ENCODE measurements around the gene GALNT12. TPM values are rescaled to one million over a fixed set of nuclear protein-coding genes. Genes with fewer than 3 reads are reported as not detected.

Gene GALNT12
- total RNA-seq, 1 donor from 2014 or later, result 16.6 TPM

DNA sequence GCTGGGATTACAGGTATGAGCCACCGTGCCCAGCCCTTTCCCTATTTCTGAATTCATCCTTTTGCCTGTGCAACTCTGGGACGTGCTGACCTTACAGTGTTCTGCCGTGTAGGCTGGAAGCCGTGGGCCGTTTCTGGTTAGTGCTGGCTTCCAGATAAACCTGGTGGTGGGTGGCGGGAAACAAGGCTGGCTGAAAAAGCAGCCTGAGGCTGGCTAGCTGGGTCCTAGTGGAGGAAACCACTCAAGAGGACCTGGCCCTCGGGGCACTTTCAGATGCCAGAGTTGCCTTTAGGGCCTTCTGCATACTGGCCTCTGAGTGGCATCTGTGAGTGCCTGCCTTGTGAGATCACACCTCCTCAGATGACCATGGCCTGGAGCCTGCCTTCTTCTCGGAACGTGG, 26.9 kb downstream of the GALNT12 start:
- ATAC-seq, result no peak

DNA sequence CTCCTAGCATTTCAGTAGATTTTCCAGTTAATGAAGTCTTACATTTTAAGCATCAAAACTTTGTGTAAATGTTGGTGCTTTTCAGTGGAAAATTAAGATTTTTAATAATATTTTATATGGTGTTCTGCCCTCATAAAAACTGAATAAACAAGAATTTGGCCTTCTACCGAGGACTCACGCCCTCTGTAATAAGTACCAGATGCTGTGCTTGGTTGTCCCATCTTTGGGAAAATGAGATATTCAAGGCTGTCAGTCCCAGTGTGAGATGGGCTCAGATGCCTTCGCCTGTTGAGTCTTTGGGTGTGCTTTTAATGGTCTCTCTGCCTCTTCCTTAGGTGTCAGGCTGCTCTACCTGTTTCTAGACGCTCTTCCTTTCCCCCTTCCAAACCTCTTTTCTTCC, 28.7 kb downstream of the GALNT12 start:
- ATAC-seq, result no peak

DNA sequence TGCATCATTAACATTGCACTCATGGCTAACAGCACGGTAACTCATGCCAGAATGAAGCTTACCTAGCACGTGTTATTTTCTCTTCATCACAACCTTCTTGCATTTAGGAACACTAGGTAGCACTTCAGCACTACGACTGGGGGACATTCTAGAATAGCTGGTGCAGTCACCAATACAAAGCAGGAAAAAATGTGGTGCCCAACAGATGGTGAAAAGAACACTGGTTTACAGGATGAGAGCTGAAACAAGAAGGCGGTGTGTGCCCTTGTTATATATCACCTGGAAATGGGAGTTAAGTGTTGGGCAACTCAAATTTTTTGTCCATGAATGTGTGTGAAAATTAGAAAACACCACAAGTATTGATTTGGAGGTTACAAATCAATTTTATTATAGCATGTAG, 30.0 kb downstream of the GALNT12 start:
- no peak for ATAC-seq

DNA sequence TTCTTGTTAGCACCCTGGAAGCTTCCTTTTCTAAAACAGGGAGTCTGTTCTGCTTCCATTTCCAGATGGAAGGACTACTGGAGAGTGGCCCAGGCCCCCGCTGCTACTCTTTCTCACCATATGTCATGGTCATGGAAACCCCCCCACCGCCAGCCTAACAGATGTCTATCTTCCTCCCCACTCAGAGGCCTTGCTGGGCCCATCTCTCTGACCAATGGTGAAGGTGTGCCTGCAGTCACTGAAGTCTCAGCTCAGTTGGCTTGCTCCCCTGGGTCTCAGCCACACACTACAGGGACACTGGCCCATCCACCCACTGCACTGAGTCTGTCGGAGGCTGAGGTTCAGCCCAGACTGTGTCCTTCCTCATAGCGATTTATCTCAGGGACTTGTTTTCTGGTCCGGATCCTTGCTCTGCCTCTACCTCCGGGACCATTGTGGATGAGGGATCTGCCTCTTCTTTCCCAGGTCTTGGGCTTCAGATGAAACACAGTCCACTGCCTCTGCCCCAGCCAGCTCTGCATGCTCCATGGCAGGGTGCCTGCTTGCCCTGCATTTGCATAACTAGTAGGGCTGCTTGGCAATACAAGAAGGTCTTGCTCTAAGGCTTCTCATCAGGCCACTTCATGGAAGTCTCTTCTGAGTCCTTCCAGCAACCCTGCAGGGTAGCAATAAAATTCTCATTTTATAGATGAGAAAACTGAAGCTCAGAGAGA, 30.8 kb downstream of the GALNT12 start:
- ATAC-seq, result no peak

DNA sequence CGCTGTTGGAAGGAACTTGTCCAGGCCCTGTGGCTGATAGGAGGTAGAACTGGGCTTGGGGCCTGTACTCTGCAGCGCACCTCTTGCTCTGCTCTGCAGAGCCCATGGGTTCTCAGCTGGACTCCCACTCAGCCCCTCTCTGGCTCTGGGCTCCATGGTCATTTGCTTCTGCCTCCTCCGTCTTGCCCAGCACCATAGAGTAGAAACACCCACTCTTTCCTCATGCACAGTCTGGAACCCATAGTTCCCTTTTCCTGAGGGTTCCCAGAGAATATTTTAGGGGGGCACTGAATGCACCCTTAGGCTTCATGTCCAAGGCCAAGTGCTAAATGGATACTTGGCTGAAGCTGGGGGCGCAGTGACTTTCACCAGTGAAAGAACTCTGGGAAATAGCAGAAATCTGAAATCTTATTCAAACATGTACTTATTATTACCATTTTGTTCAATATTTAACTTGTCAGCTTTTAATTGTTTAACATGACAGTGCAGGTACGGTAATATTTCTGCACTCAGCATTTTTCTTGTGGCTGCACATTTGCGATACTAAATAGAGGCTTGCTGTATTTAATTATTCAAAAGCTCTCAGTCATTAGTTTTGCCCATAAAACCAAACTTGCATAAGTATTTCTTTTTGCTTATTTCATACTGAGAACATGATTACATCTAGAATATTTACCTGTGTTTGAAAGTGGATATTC, 31.5 kb downstream of the GALNT12 start:
- ATAC-seq, result no peak

DNA sequence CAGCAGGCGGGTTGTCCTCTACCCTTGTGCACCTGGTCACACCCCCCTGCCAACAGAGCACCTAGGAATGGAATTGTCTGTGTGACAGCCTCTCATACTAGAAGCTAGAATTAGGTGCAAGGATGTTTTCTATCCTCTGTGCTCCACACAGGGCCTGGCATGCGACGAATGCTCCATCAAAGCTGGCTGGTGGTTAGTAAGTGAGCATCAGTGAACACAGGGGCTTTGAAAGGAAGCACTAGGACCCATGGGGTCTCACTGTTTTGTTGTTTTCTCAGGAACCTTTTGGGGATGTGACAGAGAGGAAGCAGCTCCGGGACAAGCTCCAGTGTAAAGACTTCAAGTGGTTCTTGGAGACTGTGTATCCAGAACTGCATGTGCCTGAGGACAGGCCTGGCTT, 32.3 kb downstream of the GALNT12 start:
- no peak for ATAC-seq

DNA sequence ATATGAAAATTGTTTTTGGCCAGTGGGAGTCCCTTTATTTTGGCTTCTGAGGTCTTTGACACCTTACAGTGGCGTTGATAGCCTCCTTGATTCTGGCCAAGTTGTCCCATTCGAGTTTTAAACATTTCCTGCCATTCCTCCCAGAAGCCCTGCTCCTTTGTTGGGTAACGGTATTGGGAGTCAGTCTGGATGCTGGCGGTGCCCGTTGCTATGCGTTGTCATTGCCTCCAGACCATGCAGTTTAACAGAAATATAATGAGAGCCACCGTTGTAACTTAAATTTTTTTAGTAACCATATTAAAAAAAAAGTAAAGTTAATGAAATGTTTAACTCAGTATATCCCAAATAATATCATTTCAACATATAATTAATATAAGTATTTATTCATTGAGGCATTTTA, 35.0 kb downstream of the GALNT12 start:
- no peak for ATAC-seq

DNA sequence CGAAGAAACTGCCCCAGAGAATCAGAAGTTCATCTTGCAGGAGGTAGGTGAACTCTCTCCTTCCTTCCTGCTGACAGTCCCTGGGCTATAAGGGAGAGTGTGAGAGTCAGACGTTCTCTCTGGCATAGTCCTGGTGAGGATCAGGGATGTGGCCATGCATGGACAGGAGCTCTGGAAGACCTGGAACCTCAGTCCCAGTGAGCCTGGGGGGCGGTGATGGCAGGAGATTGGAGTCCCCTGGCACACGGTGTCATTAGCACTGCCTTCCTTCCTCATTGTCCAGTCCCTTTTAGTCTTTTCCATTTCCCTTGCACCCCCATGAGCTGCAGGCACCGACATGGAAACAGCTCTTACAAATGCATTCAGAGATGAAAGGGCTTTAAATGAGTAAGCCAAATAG, 38.6 kb downstream of the GALNT12 start:
- no peak for ATAC-seq

DNA sequence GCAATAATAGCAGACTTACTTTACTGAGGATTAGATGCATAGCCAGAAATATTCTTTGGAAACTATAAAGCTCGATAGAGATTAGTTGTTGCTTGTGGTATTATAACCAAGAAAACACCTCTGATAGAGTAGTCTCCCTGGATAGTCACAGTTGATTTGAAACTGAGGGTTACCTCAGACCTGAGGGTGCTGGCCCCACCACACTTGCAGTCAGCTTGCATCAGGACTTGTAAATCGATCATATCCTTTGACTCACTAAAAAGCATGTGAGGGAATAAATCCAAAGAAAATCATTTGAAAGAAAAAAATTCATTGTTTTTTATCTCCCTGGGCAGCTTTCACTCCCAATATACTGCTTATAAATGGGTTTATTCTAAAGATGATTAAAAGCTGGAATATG, 39.4 kb downstream of the GALNT12 start:
- no peak for ATAC-seq

DNA sequence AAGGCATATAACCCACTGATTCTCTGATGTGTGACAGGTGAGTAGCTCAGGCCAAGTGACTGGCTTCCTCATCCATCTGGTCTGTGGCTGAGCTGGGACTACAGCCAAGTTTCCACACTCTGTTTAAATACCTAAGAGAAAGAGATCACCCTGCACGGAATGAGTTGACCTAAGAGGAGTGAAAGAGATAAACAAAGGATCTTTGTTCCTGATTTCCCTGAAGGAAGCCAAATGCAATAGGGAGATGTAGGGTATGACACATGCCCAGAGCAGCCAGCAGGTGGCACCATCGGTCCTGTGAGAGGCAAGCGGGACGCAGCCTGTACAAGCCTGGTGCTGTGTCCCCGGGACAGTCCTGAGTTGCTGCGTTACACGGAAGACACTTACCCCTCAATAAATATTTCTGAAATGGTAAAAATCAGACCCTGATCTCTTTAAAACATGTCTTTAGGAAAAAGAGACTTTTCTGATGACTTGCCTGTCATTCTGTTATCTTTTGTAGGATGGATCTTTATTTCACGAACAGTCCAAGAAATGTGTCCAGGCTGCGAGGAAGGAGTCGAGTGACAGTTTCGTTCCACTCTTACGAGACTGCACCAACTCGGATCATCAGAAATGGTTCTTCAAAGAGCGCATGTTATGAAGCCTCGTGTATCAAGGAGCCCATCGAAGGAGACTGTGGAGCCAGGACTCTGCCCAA, 41.1 kb downstream of the GALNT12 start:
- peak; percentile 95 for ATAC-seq

DNA sequence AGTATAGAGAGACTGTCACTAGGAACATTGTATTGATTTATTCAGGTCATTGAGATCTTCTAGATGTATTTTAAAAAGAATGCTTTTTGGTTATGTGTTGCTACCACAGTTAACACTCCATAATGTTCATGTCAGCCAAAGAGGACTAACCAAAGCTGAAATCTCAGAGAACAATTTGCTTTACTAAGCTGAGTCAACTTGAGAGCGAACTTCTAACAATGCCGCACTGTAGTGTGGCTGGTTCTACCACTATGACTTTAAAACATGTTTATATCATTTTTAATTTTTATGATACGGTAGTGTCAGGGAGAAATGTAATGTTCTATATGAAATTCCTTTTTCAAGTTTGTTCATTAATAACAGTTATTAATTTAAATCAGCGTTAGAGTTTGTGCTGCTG, 42.1 kb downstream of the GALNT12 start:
- ATAC-seq, result no peak

DNA sequence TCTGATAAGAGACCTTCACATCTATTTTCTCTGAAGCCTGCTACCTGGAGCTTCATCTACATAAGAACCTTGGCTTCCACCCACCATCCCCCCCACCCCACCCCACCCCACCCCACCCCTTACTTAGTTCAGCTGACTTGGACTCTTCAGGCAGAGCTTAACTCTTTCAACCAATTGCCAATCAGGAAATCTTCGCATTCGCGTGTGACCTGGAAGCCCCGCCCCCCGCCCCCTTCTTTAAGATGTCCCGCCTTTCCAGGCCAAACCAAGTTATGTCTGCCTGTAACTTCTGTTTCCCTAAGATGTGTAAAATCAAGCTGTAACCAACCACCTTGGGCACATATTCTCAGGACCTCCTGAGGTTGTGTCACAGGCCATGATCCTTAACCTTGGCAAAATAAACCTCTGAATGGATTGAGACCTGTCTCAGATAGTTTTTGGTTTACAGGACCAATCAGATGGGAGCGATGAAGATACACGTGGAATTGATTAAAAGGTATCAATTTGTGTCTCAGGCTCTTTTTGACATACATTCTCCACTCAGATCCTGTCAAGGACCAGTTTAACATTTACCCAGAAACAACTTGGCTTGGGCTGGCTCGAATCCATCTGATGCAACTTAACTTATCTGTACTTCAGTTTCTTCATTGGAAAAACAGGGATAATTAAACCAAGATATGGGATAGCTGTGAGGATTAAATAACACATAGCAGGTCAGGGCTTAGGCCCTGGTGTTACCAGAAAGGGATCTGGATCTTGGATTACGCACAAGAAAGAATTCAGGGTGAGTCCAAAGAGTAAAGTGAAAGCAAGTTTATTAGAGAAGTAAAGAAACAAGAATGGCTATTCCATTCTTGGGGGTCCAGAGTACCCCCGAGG, 43.6 kb downstream of the GALNT12 start:
- no peak for ATAC-seq

DNA sequence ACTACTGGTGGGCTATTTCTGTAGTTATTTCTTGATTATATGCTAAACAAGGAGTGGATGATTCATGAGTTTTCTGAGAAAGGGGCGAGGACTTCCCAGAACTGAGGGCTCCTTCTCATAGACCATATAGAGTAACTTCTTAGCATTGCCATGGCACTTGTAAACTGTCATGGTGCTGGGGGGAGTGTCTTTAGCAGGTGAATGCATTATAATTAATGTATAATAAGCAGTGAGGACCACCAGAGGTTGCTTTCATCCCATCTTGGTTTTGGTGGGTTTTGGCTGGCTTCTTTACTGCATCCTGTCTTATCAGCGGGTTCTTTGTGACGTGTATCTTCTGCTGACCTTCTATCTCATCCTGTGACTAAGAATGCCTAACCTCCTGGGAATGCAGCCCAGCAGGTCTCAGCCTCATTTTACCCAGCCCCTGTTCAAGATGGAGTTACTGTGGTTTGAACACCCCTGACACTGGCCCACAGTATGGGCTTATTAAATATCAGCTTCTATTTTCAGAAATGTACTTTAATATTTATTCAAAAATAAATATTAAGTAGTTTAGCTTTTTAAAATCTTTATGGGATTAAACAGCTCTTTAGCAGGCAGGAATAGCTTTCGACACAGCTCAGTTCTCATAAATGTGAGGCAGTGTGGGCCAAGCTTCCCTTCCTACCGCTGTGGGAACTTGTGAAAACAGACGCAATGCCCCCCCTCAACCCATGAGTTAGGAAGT, 44.4 kb downstream of the GALNT12 start:
- ATAC-seq, result no peak

DNA sequence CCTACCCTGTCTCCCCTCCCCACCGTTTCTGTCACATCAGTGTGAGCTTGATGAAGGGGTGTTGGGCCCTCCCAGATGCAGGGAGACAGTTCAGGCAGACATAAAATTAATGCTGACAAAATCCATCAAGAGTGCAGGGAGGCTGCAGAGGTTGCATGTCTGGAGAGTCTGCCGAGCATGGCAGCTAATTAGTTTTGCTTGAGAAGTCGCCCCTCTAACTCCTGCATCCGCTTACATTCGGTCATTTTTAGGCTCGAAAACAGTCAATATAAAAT, 44.9 kb downstream of the GALNT12 start:
- no peak for ATAC-seq

DNA sequence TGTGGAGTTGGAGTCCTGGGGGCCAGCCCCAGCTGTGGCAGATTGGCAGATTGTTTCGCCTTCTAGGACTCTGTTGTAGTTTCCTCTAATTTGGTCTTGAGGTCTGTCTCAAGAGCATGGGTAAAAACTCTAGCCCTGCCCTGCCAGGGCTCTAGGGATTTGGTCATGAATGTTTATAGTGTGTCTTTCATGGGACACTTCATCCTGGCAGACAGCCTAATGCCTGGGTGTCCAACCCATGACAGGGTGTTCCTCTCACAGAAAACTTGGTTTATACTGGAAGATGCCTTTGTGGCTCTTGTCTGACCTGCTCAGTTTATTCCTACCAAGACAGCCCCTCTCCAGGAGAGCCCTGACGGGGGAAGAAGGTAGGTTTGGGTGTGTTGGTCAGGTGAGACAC, 45.5 kb downstream of the GALNT12 start:
- peak; percentile 19 for ATAC-seq

DNA sequence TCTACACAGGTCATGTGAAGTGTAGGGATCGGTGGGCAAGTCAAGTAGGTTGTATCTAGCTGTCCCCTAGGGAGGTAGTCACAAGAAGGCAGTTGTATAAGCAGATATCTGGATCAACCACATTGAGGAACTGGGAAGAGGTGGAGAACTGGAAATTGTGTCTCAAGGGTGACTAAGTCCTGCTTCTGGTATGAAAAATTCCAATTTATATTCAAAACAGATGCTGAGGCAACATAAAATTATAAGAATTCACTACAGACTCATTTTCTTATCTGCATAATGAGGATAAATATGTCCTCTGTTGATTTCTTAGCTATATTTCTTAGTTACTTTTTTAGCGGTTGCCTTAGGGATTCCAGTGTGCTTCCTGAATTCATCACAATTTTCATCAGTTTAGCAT, 46.8 kb downstream of the GALNT12 start:
- no peak for ATAC-seq

DNA sequence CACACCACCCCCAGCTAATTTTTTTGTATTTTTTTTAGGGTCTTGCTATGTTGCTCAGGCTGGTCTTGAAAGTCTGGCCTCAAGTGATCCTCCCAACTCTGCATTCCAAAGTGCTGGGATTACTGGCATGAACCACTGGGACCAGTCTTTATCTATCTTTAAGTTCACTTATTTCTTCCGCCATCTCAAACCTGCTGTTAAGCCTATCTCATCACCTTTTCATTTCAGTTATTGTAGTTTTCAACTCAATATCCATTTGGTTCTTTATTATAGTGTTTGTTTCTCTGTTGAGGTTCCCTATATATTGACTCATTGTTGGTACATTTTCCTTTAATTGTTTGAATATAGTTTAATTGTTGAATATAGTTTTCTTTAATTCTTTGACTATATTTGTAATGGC, 48.1 kb downstream of the GALNT12 start:
- ATAC-seq, result no peak

DNA sequence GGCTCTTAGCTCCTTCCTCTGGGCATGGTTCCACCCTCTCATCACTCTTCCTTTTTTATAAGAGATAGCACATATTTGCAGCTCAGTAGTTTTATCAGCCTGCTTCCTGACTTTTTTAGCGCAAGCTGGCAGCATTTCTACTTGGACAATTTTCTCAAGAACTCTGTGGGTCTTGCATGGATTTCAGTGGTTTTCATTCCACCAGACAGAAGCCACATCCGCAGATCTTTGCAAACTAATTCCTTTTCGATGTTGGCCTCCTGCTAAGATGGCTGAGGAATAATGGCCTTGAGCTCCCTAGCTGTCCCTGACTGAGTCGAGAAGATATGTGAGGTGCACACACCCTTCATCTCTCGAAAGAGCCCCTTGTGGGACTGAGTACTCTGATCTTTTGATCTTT, 49.5 kb downstream of the GALNT12 start:
- ATAC-seq, result no peak

DNA sequence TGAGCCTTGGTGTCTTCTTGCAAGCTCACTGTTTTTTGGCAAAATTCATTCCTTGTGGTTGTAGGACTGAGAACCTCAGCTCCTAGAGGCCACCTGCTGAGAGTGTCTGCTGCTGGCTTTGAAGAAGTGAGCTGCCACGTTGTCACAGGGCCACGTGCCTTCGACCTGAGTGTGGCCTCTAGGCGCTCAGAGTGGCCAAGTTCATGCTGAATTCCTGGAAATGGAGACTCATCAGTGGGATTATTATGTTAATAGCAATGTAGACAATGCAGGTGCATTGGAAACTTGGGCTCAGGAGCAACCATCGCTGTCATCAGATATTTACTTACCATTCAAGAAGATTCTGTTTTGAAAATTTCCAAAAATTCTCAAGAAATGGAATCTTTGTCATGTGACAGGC, 52.5 kb downstream of the GALNT12 start:
- no peak for ATAC-seq

DNA sequence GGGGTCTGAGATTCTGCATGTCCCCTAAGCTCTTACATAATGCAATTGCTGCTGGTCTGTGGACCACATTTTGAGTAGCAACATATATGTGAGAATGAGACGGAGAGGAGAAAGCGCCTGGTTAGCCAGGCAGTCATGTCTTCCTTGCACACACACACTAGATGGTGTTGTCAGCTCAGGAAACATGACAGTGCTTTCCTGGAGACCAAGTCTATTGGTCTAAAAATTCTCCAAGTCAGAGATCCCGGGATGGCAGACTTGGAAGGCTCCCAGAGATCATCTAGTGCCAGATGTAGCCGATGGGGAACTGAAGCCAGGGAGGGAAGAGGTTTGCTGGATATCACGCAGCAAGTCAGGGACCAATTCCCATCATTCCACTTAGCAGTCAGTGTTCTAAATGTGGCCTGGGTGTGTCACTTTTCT, 53.4 kb downstream of the GALNT12 start:
- ATAC-seq, result no peak

DNA sequence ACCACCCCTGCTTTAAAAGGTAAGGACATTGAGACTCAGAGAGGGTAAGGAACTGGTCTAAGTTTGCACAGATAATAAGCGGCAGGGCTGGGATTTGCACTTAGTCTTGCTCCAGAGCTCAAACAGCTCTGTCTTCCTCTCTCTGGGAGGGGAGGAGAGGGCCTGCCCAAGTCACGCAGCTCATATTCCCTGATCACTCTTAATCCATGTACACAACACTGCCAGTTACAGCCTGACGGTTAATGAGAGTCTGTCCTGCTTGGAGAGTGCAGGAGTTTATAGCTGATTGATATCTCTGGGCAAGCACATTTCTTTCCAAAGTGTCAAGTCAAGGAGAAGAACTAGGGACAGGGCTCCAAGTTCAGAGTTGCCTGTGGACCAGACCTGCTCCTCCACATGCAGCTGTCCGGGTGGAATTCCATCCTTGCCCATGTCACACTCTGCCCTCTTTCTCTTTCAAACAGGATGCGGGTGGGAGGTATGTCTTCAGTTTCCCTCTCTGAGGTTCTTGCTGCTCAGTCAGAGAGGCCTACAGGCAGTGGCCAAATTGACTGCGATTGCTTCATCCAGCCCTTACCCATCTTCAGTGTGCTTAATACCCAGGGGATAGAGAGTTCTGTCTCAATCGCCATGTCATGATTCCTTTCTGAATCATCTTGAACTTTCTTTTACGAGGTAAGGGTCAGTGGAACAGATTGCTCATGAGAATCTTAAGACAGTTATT, 54.5 kb downstream of the GALNT12 start:
- peak; percentile 11 for ATAC-seq

DNA sequence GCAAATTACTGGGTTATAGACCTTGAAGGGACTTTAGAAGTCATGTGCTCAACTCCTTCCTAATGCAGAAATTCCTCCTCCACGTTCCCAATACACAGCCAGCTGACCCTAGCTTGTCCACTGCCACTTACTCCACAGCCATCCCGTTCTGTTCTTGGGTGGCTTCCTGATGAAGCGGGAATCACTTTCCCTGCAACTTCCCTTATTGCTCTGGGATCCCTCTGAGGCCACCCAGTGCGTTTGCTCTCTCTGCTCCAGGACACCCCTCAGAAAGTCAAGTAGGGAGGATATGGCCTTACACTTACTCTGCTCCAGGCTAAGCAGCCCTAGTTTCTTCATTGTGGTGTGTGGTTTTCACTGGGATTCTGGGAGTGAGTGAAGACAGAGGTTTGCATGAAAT, 55.5 kb downstream of the GALNT12 start:
- ATAC-seq, result no peak
